ENCODE measurements around the gene GRAPL. TPM values are rescaled to one million over a fixed set of nuclear protein-coding genes. Genes with fewer than 3 reads are reported as not detected.
A peak's percentile ranks its signal among the peaks of the same experiment; 100 is the strongest.
"Not testable (repeated sequence)": the region's sequence is repeated elsewhere in the genome, so short reads cannot be mapped to it uniquely, and the experiment has no call there.

GRAPL gene
- total RNA-seq, 1 experiment from 2014 or later: 0.55 TPM

DNA sequence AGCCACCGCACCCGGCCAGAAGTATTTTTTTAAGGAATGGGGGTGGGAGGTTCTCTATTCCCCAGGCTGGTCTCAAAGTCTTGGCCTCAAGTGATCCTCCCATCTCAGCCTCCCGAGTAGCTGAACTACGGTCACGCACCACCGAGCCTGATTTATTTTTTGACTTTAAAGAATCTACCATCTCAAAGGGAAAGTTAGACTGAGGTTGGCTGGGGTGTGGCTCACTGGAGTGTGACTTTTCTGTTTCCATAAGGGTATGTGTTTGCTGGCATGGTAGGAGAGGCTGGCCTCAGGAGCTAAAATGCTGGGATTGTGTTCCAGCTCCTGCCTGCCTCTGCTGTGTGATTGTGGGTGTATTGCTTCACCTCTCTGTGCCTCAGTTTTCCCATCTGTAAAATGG, 10.6 kb downstream of the GRAPL start:
- H3K27ac Mint-ChIP-seq; H3K27me3 Mint-ChIP-seq (ENCODE audit: low read depth); H3K36me3 Mint-ChIP-seq; POLR2A ChIA-PET; H3K4me1 Mint-ChIP-seq; CTCF ChIA-PET; H3K9me3 Mint-ChIP-seq; ATAC-seq; DNase-seq (ENCODE audit: low spot score); H3K4me3 Mint-ChIP-seq: not testable (repeated sequence)

DNA sequence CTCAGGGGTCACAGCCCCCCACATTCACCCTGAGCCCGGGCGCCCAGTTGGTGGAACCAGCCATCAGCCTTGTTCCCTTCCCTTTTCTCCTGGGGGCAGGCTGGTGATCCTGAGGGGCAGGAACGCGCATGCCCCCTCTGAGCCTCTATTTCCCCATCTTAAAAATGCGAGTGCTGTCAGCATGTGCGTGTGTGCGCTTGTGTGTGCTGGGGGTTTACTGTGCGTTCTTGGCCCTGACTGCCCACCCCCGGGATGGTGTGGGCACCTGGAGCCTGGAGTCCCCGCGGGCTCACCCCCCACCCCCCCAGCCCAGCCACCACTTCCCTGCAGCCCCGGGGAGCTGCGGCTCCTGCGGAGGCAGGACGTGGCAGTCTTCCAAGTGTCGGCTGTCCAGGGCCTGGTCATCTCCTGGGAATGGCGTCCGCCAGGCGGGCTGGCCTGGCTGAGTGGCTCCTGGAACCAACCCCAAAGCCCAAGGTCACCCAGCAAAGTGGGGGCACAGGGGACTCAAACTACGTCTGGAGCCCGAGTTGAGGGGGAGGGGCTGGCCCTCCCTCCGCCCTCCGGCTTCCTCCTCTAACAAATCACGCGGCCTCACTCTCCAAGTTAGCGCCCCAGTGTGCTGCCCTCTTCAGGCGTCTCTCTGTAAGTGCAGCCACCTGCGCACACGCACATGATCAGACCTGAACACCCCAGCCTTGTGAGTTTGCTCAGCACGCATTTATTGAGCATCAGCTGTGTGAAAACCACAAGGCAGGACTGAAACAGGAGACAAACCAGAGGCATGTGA, 14.2 kb downstream of the GRAPL start:
- H3K36me3 Mint-ChIP-seq; H3K4me1 Mint-ChIP-seq; H3K27ac Mint-ChIP-seq; CTCF ChIA-PET; H3K9me3 Mint-ChIP-seq; H3K27me3 Mint-ChIP-seq (ENCODE audit: low read depth); H3K4me3 Mint-ChIP-seq; POLR2A ChIA-PET; DNase-seq (ENCODE audit: low spot score): not testable (repeated sequence)
- peak; percentile 76 for ATAC-seq

DNA sequence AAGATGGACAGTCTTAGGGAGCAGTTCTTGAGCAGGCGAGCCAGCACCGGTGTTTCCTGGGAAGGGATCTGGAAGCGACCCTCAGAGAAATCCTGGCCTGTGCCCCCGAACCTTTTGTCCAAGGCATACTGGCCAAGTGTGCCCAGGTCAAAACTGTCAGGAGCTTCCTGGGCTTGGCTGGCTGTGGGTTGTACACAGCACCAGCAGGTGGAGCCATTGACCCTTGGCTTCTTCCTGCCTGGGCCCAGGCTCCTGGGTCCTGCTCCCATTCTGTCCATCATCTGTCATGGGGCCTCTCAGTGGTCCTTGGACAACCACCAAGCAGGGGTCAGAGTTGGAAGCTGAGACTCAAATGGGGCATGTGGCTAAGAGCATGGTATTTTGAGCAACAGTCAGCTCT, 15.0 kb downstream of the GRAPL start:
- peak; percentile 40 for ATAC-seq
- DNase-seq (ENCODE audit: low spot score); POLR2A ChIA-PET; H3K4me1 Mint-ChIP-seq; CTCF ChIA-PET; H3K27me3 Mint-ChIP-seq (ENCODE audit: low read depth); H3K27ac Mint-ChIP-seq; H3K36me3 Mint-ChIP-seq; H3K9me3 Mint-ChIP-seq; H3K4me3 Mint-ChIP-seq: not testable (repeated sequence)

DNA sequence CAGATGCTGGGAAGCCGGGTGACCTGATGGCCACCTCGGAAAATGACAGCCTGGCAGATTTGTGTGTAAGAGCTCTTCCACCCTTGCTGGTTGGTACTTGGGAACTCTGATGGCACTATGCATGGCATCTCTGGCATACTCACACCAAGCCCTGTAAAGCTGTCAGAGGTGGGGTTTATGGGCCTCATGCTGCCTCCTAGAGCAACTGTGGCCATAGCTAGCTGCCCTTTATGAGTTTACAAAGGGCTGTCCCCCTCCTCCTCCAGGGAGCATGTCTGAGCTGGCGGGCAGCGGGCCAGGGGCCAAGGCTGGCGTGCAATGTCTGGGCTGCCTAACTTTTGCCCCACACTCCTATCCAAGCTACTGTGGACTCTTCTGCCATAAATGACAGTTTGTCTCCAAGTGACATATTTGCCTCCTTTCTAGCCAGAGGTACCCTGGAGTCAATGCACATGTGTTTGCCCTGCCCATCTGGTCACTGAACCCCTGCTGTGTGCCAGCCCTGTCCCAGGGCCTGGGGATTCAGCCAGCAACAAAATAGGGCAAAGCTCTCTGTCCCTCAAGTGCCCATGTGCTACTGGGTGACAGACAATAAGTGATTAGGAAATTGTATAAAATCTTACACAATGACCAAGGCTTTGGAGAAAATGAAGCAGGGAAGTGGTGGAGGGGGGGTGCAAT, 15.8 kb downstream of the GRAPL start:
- H3K4me1 Mint-ChIP-seq; POLR2A ChIA-PET; H3K9me3 Mint-ChIP-seq; H3K36me3 Mint-ChIP-seq; DNase-seq (ENCODE audit: low spot score); H3K27me3 Mint-ChIP-seq (ENCODE audit: low read depth); CTCF ChIA-PET; H3K27ac Mint-ChIP-seq; ATAC-seq; H3K4me3 Mint-ChIP-seq: not testable (repeated sequence)

DNA sequence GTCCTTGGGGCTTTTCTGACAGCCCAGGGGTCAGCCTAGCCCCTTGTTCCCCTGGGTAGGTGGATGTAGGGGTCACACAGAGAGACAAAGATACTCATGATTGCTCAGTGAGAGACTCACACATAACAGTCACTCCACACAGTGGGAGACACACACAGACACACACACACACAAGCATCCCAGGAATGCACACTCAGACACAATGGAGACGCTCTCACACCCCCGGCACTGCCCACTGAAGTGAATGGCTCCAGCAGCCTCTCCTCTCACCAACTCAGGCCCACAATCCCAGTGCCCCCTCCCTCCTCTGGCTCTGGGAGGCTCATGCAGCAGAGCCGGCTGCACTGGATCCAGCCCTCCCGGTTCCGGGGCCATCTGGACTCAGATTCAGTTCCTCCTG, 17.0 kb downstream of the GRAPL start:
- peak; percentile 48 for ATAC-seq
- H3K4me3 Mint-ChIP-seq; H3K27ac Mint-ChIP-seq; CTCF ChIA-PET; POLR2A ChIA-PET; H3K36me3 Mint-ChIP-seq; DNase-seq (ENCODE audit: low spot score); H3K27me3 Mint-ChIP-seq (ENCODE audit: low read depth); H3K4me1 Mint-ChIP-seq; H3K9me3 Mint-ChIP-seq: not testable (repeated sequence)

DNA sequence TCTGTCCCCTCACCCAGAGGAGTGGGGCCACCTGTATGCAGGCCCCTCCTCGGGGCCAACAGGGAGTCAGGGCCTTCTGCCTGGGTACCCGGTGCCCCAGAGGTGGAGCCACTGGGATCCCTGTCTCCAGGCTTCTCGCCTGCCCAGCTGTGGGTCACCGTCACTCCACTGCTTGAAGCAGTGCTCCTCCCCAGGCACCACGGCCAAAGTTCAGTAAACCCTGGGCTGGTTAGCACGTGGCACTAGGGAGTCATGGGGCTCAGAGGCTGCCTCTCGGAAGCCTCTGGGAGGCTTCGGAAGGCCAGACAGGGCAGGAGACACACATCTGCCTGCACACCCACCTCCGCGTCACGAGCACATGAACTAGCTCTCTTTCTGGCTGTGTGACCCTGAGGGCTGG, 18.1 kb downstream of the GRAPL start:
- ATAC-seq; H3K4me3 Mint-ChIP-seq; POLR2A ChIA-PET; H3K27me3 Mint-ChIP-seq (ENCODE audit: low read depth); CTCF ChIA-PET; H3K27ac Mint-ChIP-seq; H3K4me1 Mint-ChIP-seq; H3K36me3 Mint-ChIP-seq; DNase-seq (ENCODE audit: low spot score); H3K9me3 Mint-ChIP-seq: not testable (repeated sequence)

DNA sequence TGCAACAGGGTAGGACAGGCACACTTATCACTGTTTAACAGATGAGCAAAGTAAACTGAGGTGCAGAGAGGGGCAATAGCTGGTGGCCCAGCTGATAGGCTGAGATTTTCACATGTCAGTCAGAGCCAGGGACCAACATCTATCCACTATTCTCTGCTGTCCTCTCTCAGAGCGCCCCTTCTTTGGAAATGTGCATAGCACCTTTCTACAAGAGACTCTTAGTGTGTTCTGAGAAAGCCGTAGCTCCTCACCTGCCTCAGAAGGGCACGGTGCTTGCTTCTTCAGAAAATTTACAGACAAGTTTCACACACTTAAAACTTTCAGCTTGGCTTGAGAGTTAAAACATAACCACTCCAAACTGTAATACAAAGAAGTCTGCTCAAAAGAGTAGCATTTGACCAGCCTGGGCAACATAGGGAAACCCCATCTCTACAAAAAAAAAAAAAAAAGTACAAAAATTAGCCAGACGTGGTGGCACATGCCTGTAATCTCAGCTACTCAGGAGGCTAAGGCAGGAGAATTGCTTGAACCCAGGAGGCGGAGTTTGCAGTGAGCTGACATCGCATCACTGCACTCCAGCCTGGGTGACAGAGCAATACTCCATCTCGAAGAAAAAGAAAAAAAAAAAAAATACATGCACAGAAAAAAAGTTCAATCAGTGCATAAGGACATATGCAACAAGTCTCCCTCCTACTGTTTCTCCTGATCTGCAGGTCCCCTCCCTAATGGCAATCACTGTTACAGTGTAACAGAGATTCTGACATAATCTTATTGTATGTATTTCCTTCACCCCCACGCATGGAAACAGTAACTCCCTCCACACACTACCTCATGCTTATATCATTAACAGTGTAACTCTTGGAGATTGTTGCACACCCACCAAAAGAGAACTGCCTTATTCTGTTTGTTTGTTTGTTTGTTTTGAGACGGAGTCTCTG, 23.6 kb downstream of the GRAPL start:
- POLR2A ChIA-PET; H3K9me3 Mint-ChIP-seq; H3K27ac Mint-ChIP-seq; H3K36me3 Mint-ChIP-seq; H3K27me3 Mint-ChIP-seq (ENCODE audit: low read depth); DNase-seq (ENCODE audit: low spot score); CTCF ChIA-PET; H3K4me1 Mint-ChIP-seq; H3K4me3 Mint-ChIP-seq: not testable (repeated sequence)
- ATAC-seq: peak; percentile 81

DNA sequence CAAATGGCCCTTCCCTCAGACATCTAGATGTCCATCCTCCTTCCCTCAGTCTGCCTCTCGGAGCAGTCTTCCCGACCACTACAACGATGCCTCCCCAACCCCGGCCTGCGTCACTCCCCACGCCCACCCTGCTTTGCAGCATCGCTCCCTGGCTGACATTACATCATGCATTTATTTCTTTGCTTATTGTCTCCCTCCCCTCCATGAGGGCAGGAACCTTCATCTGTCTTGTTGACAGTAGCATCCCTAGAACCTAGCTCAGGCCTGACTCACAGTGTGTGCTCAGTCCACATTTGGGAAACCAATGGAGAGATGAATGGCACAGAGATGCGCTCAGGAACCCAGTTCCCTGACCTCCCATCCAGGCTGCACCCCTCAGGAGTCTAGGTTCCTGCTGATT, 30.2 kb downstream of the GRAPL start:
- H3K36me3 Mint-ChIP-seq; DNase-seq (ENCODE audit: low spot score); H3K9me3 Mint-ChIP-seq; H3K4me1 Mint-ChIP-seq; H3K27me3 Mint-ChIP-seq (ENCODE audit: low read depth); H3K4me3 Mint-ChIP-seq; POLR2A ChIA-PET; H3K27ac Mint-ChIP-seq; CTCF ChIA-PET; ATAC-seq: not testable (repeated sequence)

DNA sequence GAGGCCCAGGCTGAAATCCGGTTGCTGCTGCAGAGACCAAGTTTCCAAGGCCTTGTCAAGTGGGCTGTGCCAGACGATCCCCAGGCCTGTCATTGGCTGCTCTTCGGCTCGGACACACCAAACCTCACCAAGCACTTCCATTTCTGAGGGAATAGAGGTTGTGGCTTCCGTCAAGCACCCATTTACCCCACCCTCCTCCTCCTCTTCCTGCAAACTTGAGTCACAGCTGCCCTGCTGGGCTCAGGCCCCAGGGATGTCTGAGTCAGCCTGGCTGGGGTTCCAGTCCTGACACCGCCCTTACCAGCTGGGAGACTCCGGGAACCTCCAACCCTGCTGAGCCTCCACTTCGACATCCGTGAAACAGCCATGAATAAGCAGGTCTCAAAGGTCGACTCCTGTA, 31.1 kb downstream of the GRAPL start:
- POLR2A ChIA-PET; H3K9me3 Mint-ChIP-seq; CTCF ChIA-PET; H3K36me3 Mint-ChIP-seq; ATAC-seq; H3K27ac Mint-ChIP-seq; DNase-seq (ENCODE audit: low spot score); H3K27me3 Mint-ChIP-seq (ENCODE audit: low read depth); H3K4me1 Mint-ChIP-seq; H3K4me3 Mint-ChIP-seq: not testable (repeated sequence)

DNA sequence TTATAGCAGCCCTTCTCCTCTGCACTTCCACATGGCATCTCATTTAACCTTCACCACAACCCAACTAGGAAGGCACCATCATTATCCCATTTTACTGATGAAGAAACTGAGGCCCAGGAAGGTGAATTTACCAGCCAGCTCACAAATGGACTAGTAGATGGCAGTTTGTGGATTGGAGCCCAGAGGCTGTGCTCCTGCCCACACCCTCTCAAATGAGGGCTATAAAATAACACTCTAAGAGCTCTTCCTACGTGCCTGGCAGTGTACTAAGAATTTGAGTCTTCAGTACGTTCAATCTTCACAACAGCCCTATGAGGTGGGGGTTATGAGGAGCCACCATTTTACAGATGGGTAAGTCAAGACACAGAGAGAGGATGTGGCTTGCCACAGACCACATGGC, 31.5 kb downstream of the GRAPL start:
- H3K4me1 Mint-ChIP-seq; H3K4me3 Mint-ChIP-seq; H3K27ac Mint-ChIP-seq; DNase-seq (ENCODE audit: low spot score); POLR2A ChIA-PET; CTCF ChIA-PET; H3K9me3 Mint-ChIP-seq; H3K27me3 Mint-ChIP-seq (ENCODE audit: low read depth); ATAC-seq; H3K36me3 Mint-ChIP-seq: not testable (repeated sequence)

DNA sequence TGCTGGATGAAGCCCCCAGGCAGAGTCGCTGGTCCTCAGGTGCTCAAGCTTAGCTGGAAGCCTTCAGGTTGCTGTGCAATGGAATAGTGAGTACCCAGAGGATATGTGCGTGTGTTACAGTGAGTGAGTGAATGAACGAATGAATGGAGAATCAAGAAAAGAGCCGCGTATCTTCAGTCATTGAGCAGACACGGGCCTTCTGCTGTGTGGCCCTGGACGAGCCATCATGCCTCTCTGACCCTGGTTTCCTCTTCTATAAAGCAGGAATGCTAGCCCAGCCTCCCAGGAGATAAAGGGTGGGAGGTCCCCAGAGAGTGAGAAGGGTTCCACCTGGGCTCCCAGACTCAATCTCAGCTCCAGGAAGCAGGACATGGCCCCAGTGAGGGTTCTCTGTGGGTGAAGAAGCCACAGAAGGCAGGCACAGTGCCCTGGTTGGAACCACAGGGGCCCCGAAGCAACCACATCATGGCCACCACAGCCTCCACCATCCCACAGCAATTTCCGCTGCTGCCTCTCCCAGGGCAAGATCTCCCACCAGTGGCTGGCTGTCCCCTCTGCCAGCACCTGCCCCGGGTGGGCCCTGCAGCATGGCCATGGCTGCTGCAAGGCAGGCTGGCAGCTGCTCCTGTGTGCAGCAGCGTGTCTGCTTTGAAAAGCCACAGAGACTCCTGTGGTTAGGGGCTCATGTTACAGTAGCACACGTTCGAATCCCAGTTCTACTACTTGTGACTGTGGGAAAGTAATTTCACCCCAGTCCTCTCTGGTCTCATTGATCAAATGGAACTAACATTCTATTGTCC, 34.1 kb downstream of the GRAPL start:
- H3K36me3 Mint-ChIP-seq; DNase-seq (ENCODE audit: low spot score); CTCF ChIA-PET; POLR2A ChIA-PET; H3K9me3 Mint-ChIP-seq; H3K27me3 Mint-ChIP-seq (ENCODE audit: low read depth); H3K4me1 Mint-ChIP-seq; H3K27ac Mint-ChIP-seq; ATAC-seq; H3K4me3 Mint-ChIP-seq: not testable (repeated sequence)

Measured in WTC11 (cell line).